IMR-90 (cell line): ENCODE measurements around the gene TAF4B. TPM values are rescaled to one million over a fixed set of nuclear protein-coding genes. Genes with fewer than 3 reads are reported as not detected.

Source experiments
- ATAC-seq: fragments of 200-7000 bp; cut with Tn5 transposase; 2 replicates; pipeline ENCODE4 v1.9.1; 2020; ENCODE audit warnings: low read depth, mild to moderate bottlenecking, moderate library complexity
- BruUV-seq: library from RNA; stranded (reverse); fragments of 400-500 nt; replicated peaks from 2 replicates; lab custom pipeline; 2021; lab: Mats Ljungman, UMichigan
- CTCF ChIA-PET: fragments of 300-600 bp; formaldehyde crosslinking; extraction: SDS; loops from one replicate; lab custom pipeline; 2021; ENCODE audit warnings: antibody characterized with exemption; lab: Yijun Ruan, JAX
- POLR2A ChIA-PET: fragments of 300-600 bp; sonication (Branson Sonifier 250); formaldehyde crosslinking; loops from one replicate; lab custom pipeline; 2022; ENCODE audit warnings: antibody characterized with exemption; ENCODE audit not compliant: unreplicated experiment; lab: Charles Lee
- DNase-seq: peaks from one replicate; pipeline ENCODE4 v3.0.0; 2013
- H2AFZ ChIP-seq: replicated peaks from 2 replicates; pipeline ENCODE3; 2013; ENCODE audit warnings: low read length, mild to moderate bottlenecking; ENCODE audit not compliant: poor library complexity
- H2AK5ac ChIP-seq: 2 replicates; pipeline ENCODE4 v1.6.1; 2013; ENCODE audit warnings: low read depth, low read length, inconsistent platforms
- H2AK9ac ChIP-seq: replicated peaks from 2 replicates; pipeline ENCODE3; 2013; ENCODE audit warnings: mild to moderate bottlenecking, low read depth, low read length, moderate library complexity; ENCODE audit not compliant: poor library complexity
- H2BK120ac ChIP-seq: 2 replicates; pipeline ENCODE4 v1.6.1; 2013; ENCODE audit warnings: low read depth, low read length, inconsistent platforms
- H2BK15ac ChIP-seq: 3 replicates; pipeline ENCODE4 v1.6.1; 2013; ENCODE audit warnings: low read depth, low read length, inconsistent platforms
- H2BK20ac ChIP-seq: 2 replicates; pipeline ENCODE4 v1.6.1; 2013; ENCODE audit warnings: low read depth, mild to moderate bottlenecking, inconsistent platforms, low read length, moderate library complexity
- H2BK5ac ChIP-seq: 2 replicates; pipeline ENCODE4 v1.6.1; 2013; ENCODE audit warnings: mild to moderate bottlenecking, low read depth, low read length, inconsistent platforms; ENCODE audit not compliant: poor library complexity, severe bottlenecking
- H3K14ac ChIP-seq: replicated peaks from 2 replicates; pipeline ENCODE4 v1.6.1; 2013; ENCODE audit warnings: low read depth, low read length, inconsistent platforms
- H3K18ac ChIP-seq: 2 replicates; pipeline ENCODE4 v1.6.1; 2013; ENCODE audit warnings: low read depth, low read length, control low read depth
- H3K23ac ChIP-seq: 2 replicates; pipeline ENCODE4 v1.6.1; 2013; ENCODE audit warnings: low read depth, low read length, inconsistent platforms
- H3K27ac ChIP-seq: 2 replicates; pipeline ENCODE4 v1.5.1; 2013; ENCODE audit warnings: mild to moderate bottlenecking, control low read depth, low read length; ENCODE audit not compliant: insufficient read depth
- H3K27me3 ChIP-seq: 2 replicates; pipeline ENCODE4 v1.6.1; 2013; ENCODE audit warnings: low read length; ENCODE audit not compliant: control insufficient read depth, insufficient read depth
- H3K36me3 ChIP-seq: 2 replicates; pipeline ENCODE4 v1.6.1; 2013; ENCODE audit warnings: low read length, mixed read lengths; ENCODE audit not compliant: control insufficient read depth, insufficient read depth
- H3K4ac ChIP-seq: 2 replicates; pipeline ENCODE4 v1.6.1; 2013; ENCODE audit warnings: low read depth, low read length, inconsistent platforms
- H3K4me1 ChIP-seq: 2 replicates; pipeline ENCODE4 v1.6.1; 2013; ENCODE audit warnings: low read length, mixed read lengths; ENCODE audit not compliant: control insufficient read depth, insufficient read depth
- H3K4me2 ChIP-seq: 2 replicates; pipeline ENCODE4 v1.6.1; 2013; ENCODE audit warnings: low read depth, mild to moderate bottlenecking, control low read depth, low read length, moderate library complexity
- H3K4me3 ChIP-seq: 2 replicates; pipeline ENCODE4 v1.5.1; 2013; ENCODE audit warnings: low read depth, mild to moderate bottlenecking, control low read depth, low read length, moderate library complexity; ENCODE audit not compliant: insufficient read depth
- H3K56ac ChIP-seq: 2 replicates; pipeline ENCODE4 v1.6.1; 2013; ENCODE audit warnings: low read length, inconsistent platforms; ENCODE audit not compliant: insufficient read depth; ENCODE audit errors: extremely low read depth
- H3K79me1 ChIP-seq, 2 experiments: 2 replicates each; pipeline ENCODE4 v1.6.1; 2013; ENCODE audit warnings: low read length in 2 of 2, inconsistent platforms in 1 of 2, low read depth in 1 of 2
- H3K9ac ChIP-seq: 2 replicates; pipeline ENCODE4 v1.6.1; 2013; ENCODE audit warnings: low read depth, low read length, control low read depth
- H3K9me1 ChIP-seq: 2 replicates; pipeline ENCODE4 v1.6.1; 2013; ENCODE audit warnings: low read length, inconsistent platforms; ENCODE audit not compliant: insufficient read depth
- H3K9me3 ChIP-seq: 2 replicates; pipeline ENCODE4 v1.6.1; 2013; ENCODE audit warnings: low read length; ENCODE audit not compliant: control insufficient read depth, insufficient read depth
- H4K20me1 ChIP-seq: 2 replicates; pipeline ENCODE4 v1.6.1; 2013; ENCODE audit warnings: low read length, inconsistent platforms; ENCODE audit not compliant: insufficient read depth
- H4K5ac ChIP-seq: 2 replicates; pipeline ENCODE4 v1.6.1; 2013; ENCODE audit warnings: mild to moderate bottlenecking, low read depth, low read length, control low read depth
- H4K8ac ChIP-seq, 2 experiments: 2 replicates each; pipeline ENCODE4 v1.6.1; 2013; ENCODE audit warnings: low read depth in 2 of 2, low read length in 2 of 2, control low read depth in 1 of 2, inconsistent platforms in 1 of 2
- H4K91ac ChIP-seq: 2 replicates; pipeline ENCODE4 v1.6.1; 2013; ENCODE audit warnings: low read depth, low read length, inconsistent platforms; ENCODE audit not compliant: insufficient read depth
- BHLHE40 ChIP-seq: fragments of 150-350 bp; IDR thresholded peaks from 2 replicates; pipeline ENCODE4 v1.6.1; 2016; ENCODE audit warnings: mild to moderate bottlenecking, low read depth, low read length
- CEBPB ChIP-seq: IDR thresholded peaks from 2 replicates; pipeline ENCODE4 v1.6.1; 2012; ENCODE audit warnings: low read depth, low read length, improper control_type of control experiment
- CHD1 ChIP-seq: IDR thresholded peaks from 2 replicates; pipeline ENCODE4 v1.6.1; 2012; ENCODE audit warnings: low read depth, low read length, improper control_type of control experiment
- CTCF ChIP-seq: conservative IDR thresholded peaks from 2 replicates; pipeline ENCODE4 v1.5.1; 2012; ENCODE audit warnings: mild to moderate bottlenecking, low read depth, low read length, improper control_type of control experiment
- ELK1 ChIP-seq: fragments of 150-350 bp; IDR thresholded peaks from 2 replicates; pipeline ENCODE4 v1.6.1; 2016; ENCODE audit warnings: low read depth, mild to moderate bottlenecking, low read length, moderate library complexity, borderline replicate concordance
- FOS ChIP-seq: fragments of 150-350 bp; IDR thresholded peaks from 2 replicates; pipeline ENCODE4 v1.6.1; 2016; ENCODE audit warnings: low read depth, low read length
- MAFK ChIP-seq: IDR thresholded peaks from 2 replicates; pipeline ENCODE4 v1.6.1; 2012; ENCODE audit warnings: low read depth, low read length, improper control_type of control experiment
- MXI1 ChIP-seq: IDR thresholded peaks from 2 replicates; pipeline ENCODE4 v1.6.1; 2012; ENCODE audit warnings: low read depth, mild to moderate bottlenecking, low read length, moderate library complexity, borderline replicate concordance
- NFE2L2 ChIP-seq: fragments of 150-350 bp; IDR thresholded peaks from 2 replicates; pipeline ENCODE4 v1.6.1; 2016; ENCODE audit warnings: low read depth, mild to moderate bottlenecking, low read length
- POLR2A ChIP-seq: IDR thresholded peaks from 2 replicates; pipeline ENCODE4 v1.6.1; 2012; ENCODE audit warnings: mild to moderate bottlenecking, low read depth, low read length
- RAD21 ChIP-seq: IDR thresholded peaks from 2 replicates; pipeline ENCODE4 v1.6.1; 2012; ENCODE audit warnings: low read length, improper control_type of control experiment
- RCOR1 ChIP-seq: IDR thresholded peaks from 2 replicates; pipeline ENCODE4 v1.6.1; 2012; ENCODE audit warnings: mild to moderate bottlenecking, low read length, improper control_type of control experiment; ENCODE audit not compliant: insufficient replicate concordance
- RFX5 ChIP-seq: IDR thresholded peaks from 2 replicates; pipeline ENCODE4 v1.8.0; 2012; ENCODE audit warnings: low read depth, mild to moderate bottlenecking, low read length, moderate library complexity
- SMC3 ChIP-seq: fragments of 150-350 bp; IDR thresholded peaks from 2 replicates; pipeline ENCODE4 v1.6.1; 2016; ENCODE audit warnings: low read depth, mild to moderate bottlenecking, antibody characterized with exemption, low read length, moderate library complexity
- WGBS, 2 experiments: methylation state at CpG; one replicate each; pipeline versions ENCODE4 v1.1.5 to v1.1.7; 2013; ENCODE audit warnings: missing lambda C conversion rate in 2 of 2; ENCODE audit not compliant: insufficient read length in 1 of 2; ENCODE audit errors: extremely low coverage in 2 of 2; 5-methylcytosine and 5-hydroxymethylcytosine counted together
- dilution Hi-C: fragments of 300-500 bp; cut with HindIII; formaldehyde crosslinking; loops from one replicate; pipeline ENCODE4 v1.14.3; 2018; ENCODE audit warnings: low sequenced_read_pairs; ENCODE audit not compliant: unreplicated experiment
- in situ Hi-C: fragments of 300-500 bp; cut with MboI; formaldehyde crosslinking; loops from 3 replicates; pipeline ENCODE4 v1.14.3; 2019; ENCODE audit warnings: low sequenced_read_pairs, inconsistent platforms, mixed read lengths
- intact Hi-C: fragments of 100-400 bp; cut with micrococcal nuclease; formaldehyde crosslinking; loops from 2 replicates; pipeline ENCODE4 v1.10.0; 2022
- polyA plus RNA-seq, 3 experiments: library from polyadenylated mRNA; depleted of rRNA; stranded (reverse); fragments of >200 nt; gene quantifications; 2 replicates each; pipeline ENCODE4 v1.2.3, GENCODE V29; 2012; ENCODE audit warnings: low replicate concordance in 1 of 3
- total RNA-seq: library from RNA; depleted of rRNA; stranded (reverse); fragments of >200 nt; gene quantifications from 2 replicates; pipeline ENCODE4 v1.2.3, GENCODE V29; 2012

TAF4B gene
- total and polyA plus RNA-seq, 2 of the 4 experiments (the other 2 are of a cell fraction) = 0.38 to 1.1 TPM

- Histone ChIP-seq H3K4me3 (no peak overlapping the region), H4K91ac (no peak overlapping the region), H2AFZ (no peak overlapping the region), H3K36me3 (no peaks in the 10 kb centered on the region), H3K56ac (no peak overlapping the region), H2BK20ac (no peak overlapping the region), H2BK5ac (no peak overlapping the region), H3K18ac (no peak overlapping the region), H3K4me2 (no peak overlapping the region), H3K9me1 (no peaks in the 10 kb centered on the region), H3K4ac (no peak overlapping the region), H4K8ac (no peak overlapping the region), H2AK9ac (no peak overlapping the region), H3K27me3 (no peaks in the 10 kb centered on the region), H3K14ac (no peak overlapping the region), H2AK5ac (no peak overlapping the region), H3K79me1 (no peaks in the 10 kb centered on the region), H3K23ac (no peak overlapping the region), H3K9me3 (no peaks in the 10 kb centered on the region), H3K27ac (no peak overlapping the region), H4K5ac (no peak overlapping the region), H3K4me1 (no peaks in the 10 kb centered on the region), H2BK120ac (no peak overlapping the region), H4K20me1 (no peaks in the 10 kb centered on the region), H2BK15ac (no peak overlapping the region), H3K9ac (no peak overlapping the region)
- ChIA-PET CTCF (no interaction called here), POLR2A (no interaction called here)
- ATAC-seq (no peak), DNase-seq (no peak)
- in situ Hi-C loops (no loop called here), intact Hi-C loops (no loop called here), dilution Hi-C loops (no loop called here)
- no CpG with 5 or more reads among the region's 1 CpG for WGBS, 2 experiments
- TF ChIP-seq FOS (no peak), MAFK (no peak), ELK1 (no peak), CEBPB (no peak), BHLHE40 (no peak), POLR2A (no peak), RCOR1 (no peak), RFX5 (no peak), SMC3 (no peak), CTCF (no peak), NFE2L2 (no peak), CHD1 (no peak), MXI1 (no peak), RAD21 (no peak)
- no TSS peak for BruUV-seq
These were observed 106.7 kb downstream of the TAF4B start for GRCh38 chr18:26332991-26333390.
